ENCODE data around the gene KRTAP1-4.
"Not testable (repeated sequence)": the region's sequence is repeated elsewhere in the genome, so short reads cannot be mapped to it uniquely, and the experiment has no call there.

Gene KRTAP1-4

DNA sequence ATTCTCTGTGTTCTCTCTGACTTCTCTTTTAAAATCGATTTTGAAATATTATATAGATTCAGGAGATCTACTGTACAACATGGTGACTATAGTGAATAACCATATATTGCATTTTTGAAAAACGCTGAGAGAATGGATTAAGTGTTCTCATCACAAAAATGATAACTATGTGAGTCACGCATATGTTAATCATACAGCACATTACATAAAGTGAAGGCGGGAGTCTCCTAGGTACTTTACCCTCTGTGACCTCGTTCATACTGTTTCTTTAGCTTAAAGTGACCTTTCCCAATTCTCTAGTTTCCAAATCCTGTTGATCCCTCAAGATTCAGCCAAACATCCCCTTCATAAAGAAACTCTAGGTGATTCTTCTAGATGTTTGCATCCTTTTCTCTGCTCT, 27.2 kb downstream of the KRTAP1-4 start:
- no peak for FAIRE-seq

DNA sequence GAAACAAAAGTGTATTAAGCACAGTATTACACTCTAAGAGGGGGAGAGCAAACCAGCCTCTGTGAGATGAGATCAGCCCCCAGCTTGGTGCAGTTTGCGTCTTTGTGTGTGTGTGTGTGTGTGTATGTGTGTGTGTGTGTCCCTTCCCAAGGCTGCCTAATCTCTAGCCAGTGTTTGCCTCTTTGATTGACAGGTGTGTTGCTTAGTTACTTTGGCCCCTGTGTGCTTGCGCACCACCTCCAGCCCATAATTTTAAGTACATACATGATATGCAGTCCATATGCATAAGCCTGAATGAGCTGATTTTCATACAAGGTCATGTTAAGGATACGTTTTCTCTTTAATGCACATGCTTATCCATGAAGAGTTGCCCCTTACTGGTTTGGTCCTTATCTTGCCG, 28.2 kb downstream of the KRTAP1-4 start:
- FAIRE-seq, result no peak

GRCh38 chr17:40999563-40999962, 30.4 kb downstream of the KRTAP1-4 start, which contains the start of gene KRTAP3-2:
Gene KRTAP3-2 (minus strand): TSS chr17:40999906. CDS start chr17:40999853, 53 bp downstream.
- FAIRE-seq, result not testable (repeated sequence)

DNA sequence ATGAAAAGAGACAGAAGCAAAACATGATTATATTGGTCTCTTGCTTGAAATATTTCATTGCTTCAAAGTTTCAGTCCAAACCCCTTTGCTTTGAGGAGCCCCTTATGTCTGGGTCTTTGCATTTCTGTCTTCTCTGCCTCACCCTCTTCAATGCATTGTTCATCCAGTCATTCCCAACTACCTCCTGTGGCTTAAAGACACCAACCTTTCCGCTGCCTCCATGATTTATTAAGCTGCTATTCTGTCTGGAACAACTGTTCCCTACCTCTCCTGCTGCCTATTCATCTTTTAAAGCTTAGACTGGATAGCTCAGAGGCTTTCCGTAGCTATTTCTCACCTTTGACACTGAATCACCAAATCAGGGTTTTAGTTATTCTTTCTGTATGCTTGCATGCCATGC, 32.6 kb downstream of the KRTAP1-4 start:
- no peak for FAIRE-seq

- no peak for FAIRE-seq
These were observed 33.2 kb downstream of the KRTAP1-4 start for GRCh38 chr17:40996829-40997228.

GRCh38 chr17:40995116-40995515, 34.9 kb downstream of the KRTAP1-4 start:
- FAIRE-seq, result no peak

- no peak for FAIRE-seq
These were observed 36.2 kb downstream of the KRTAP1-4 start, which contains the start of gene KRTAP3-3 for GRCh38 chr17:40993839-40994238. Gene KRTAP3-3 (minus strand): TSS chr17:40994164. CDS start chr17:40994097, 67 bp downstream.

GRCh38 chr17:40993084-40993483, 36.9 kb downstream of the KRTAP1-4 start:
- FAIRE-seq, result no peak

DNA sequence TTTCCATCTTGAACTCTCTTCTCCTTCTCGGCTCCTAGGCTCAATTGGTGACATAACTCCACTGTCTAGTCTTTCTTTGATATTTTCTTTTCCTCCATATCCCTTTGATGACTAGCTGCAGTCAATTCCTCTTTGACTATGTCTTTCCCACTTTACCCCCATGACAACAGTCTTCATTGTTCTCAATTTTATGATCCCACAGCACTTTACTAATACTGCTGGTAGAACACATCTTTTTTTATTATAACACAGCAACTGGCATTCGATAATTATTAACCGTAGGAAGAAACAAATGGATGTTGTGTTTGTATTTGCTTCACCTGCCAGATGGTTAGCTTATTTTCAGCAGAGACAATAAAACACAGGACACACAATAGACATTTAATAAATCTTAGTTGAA, 37.3 kb downstream of the KRTAP1-4 start:
- no peak for FAIRE-seq

DNA sequence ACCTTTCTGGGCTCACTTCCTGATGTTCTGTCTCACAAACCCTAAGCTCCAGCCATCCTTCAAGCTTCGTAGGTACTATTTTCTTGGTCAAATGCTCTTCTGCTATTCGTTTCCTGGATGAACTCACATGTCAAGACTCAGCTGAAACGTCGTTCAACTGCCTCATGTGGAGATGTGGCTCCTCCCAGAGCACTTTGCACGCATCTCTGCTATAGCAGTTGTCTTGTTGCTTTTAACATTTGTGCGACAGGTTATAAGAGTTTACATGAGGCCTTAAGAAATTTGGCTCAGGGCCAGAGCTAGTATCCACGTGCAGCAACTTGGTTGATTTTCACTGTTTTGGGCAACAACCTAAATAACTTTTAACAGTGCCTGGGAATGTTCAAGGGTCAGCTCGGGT, 43.1 kb downstream of the KRTAP1-4 start:
- FAIRE-seq, result no peak

- FAIRE-seq, result no peak
These were observed 45.8 kb downstream of the KRTAP1-4 start, which contains the start of gene KRT40 for GRCh38 chr17:40984226-40984625. Gene KRT40 (minus strand): TSS chr17:40984326. CDS start chr17:40984273, 53 bp downstream.

DNA sequence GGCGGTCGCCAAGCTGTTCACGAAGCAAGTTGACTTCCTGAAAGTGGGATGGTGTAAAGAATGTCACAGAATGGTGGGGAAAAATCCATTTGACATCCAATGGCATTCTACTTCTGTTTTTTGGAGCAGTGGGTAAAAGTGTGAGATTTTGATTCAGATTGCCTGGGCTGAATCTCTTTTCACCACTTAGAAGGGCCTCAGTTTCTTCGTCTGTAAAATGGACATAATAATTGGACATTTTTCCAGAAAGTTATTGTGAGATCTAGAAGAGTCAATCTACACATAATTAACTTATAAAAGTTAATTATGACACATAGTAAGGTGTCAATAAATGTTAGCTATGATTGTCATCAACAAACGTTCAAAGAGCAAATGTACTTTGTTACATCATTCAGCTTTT, 48.9 kb downstream of the KRTAP1-4 start:
- no peak for FAIRE-seq

DNA sequence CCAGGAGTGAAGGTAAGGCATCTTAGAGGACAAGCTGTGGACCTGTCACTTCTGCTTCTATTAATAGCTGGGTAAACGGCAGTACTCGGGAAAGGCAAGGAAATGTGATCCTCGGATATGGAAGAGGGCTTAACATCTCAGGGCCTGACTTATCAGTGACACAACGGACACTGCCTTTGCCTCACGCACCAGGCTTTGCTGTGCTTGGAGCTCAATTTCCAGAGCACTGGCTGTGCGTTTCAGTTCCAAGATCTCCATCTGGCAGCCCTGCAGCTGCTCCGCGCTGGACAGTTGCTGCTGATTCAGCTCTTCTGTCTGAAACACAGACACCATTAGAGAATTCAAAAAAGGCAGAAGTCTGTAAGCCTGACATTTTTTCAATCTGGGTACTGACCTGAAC, 49.4 kb downstream of the KRTAP1-4 start:
- no peak for FAIRE-seq

GRCh38 chr17:40980117-40980516, 49.9 kb downstream of the KRTAP1-4 start:
- no peak for FAIRE-seq

Data from G401.6 (cell line).